GM12864 (cell line): Measurements from ENCODE around the gene PPA2.

Experiments
- DNase-seq: peaks from one replicate; pipeline ENCODE4 v3.0.0-alpha.2; 2011; ENCODE audit warnings: low read depth
- H3K4me3 ChIP-seq: 2 replicates; pipeline ENCODE4 v1.5.1; 2011; ENCODE audit warnings: mild to moderate bottlenecking, low read depth, low read length, control low read depth
- CTCF ChIP-seq: IDR thresholded peaks from 2 replicates; pipeline ENCODE4 v1.5.1; 2011; ENCODE audit warnings: low read depth, mild to moderate bottlenecking, moderate library complexity, low read length, control low read depth, inconsistent platforms; ENCODE audit errors: missing control alignments

The PPA2 gene

GRCh38 chr4:105399532-105400161, 74.2 kb downstream of the PPA2 start:
- no peak for DNase-seq
- no peak overlapping the region for H3K4me3 ChIP-seq
- TF ChIP-seq CTCF, result no peak

GRCh38 chr4:105392858-105393257, 81.0 kb downstream of the PPA2 start:
- H3K4me3 ChIP-seq, result no peak overlapping the region
- no peak for TF ChIP-seq CTCF
- DNase-seq, result no peak

GRCh38 chr4:105389167-105389566, 84.7 kb downstream of the PPA2 start:
- no peak for TF ChIP-seq CTCF
- no peak for DNase-seq
- H3K4me3 ChIP-seq, result no peak overlapping the region

- no peak overlapping the region for H3K4me3 ChIP-seq
- no peak for DNase-seq
- TF ChIP-seq CTCF, result no peak
These were observed 86.4 kb downstream of the PPA2 start for GRCh38 chr4:105387466-105387865.

- no peak for TF ChIP-seq CTCF
- DNase-seq, result no peak
- H3K4me3 ChIP-seq, result no peak overlapping the region
These were observed 87.8 kb downstream of the PPA2 start for GRCh38 chr4:105386012-105386411.

GRCh38 chr4:105374071-105374470, 99.8 kb downstream of the PPA2 start:
- DNase-seq, result no peak
- no peak for TF ChIP-seq CTCF
- no peak overlapping the region for H3K4me3 ChIP-seq

- no peak overlapping the region for H3K4me3 ChIP-seq
- no peak for DNase-seq
- TF ChIP-seq CTCF, result no peak
These were observed 100.5 kb downstream of the PPA2 start for GRCh38 chr4:105373324-105373723.
